NCI-H446 (cell line): ENCODE results near the gene TCEAL5.
"Not testable (repeated sequence)": the region's sequence is repeated elsewhere in the genome, so short reads cannot be mapped to it uniquely, and the experiment has no call there.

Experiments
- DNase-seq, 2 experiments: peaks; one replicate each; lab custom pipeline; 2025; lab: John Stamatoyannopoulos, UW

Gene TCEAL5

GRCh38 chrX:103276581-103277002 is at the start of gene TCEAL5:
Gene TCEAL5, minus strand, starts transcription at chrX:103276750. Its CDS starts 2,187 bp downstream, at chrX:103274563.
- DNase-seq, result no peak

- no peak for DNase-seq
Measured at GRCh38 chrX:103311399-103311780, 34.8 kb upstream of the TCEAL5 start.

GRCh38 chrX:103310555-103311398 is 34.2 kb upstream of the TCEAL5 start, which contains the start of gene BEX2:
Gene BEX2, minus strand, starts transcription at chrX:103310990. Its CDS starts 1,014 bp downstream, at chrX:103309976.
- DNase-seq, result peak in 1 of 2 experiments; percentile 35

GRCh38 chrX:103309860-103310554 is 33.5 kb upstream of the TCEAL5 start:
- no peak for DNase-seq

GRCh38 chrX:103305666-103306065 is 29.1 kb upstream of the TCEAL5 start:
- DNase-seq, result not testable (repeated sequence)

- no peak for DNase-seq
Measured at GRCh38 chrX:103304705-103305104, 28.2 kb upstream of the TCEAL5 start.

GRCh38 chrX:103293118-103293517 is 16.6 kb upstream of the TCEAL5 start:
- no peak for DNase-seq

- no peak for DNase-seq
Measured at GRCh38 chrX:103279624-103280023, 3.1 kb upstream of the TCEAL5 start.

- no peak for DNase-seq
Measured at GRCh38 chrX:103275947-103276567, 493 bp downstream of the TCEAL5 start.

- no peak for DNase-seq
Measured at GRCh38 chrX:103274284-103274683, 2.3 kb downstream of the TCEAL5 start.

- DNase-seq, result no peak
Measured at GRCh38 chrX:103258275-103258674, 18.3 kb downstream of the TCEAL5 start.

- no peak for DNase-seq
Measured at GRCh38 chrX:103256651-103257050, 19.9 kb downstream of the TCEAL5 start.

- DNase-seq, result peak; percentile 40 to 78
Measured at GRCh38 chrX:103254921-103255493, 21.5 kb downstream of the TCEAL5 start, which contains the start of gene TCEAL8. Gene TCEAL8, minus strand, starts transcription at chrX:103255155. Its CDS starts 1,176 bp downstream, at chrX:103253979.

GRCh38 chrX:103254171-103254824 is 22.3 kb downstream of the TCEAL5 start:
- DNase-seq, result peak in 1 of 2 experiments; percentile 30

GRCh38 chrX:103253608-103254007 is 22.9 kb downstream of the TCEAL5 start:
- no peak for DNase-seq

GRCh38 chrX:103250977-103251376 is 25.6 kb downstream of the TCEAL5 start:
- DNase-seq, result no peak

GRCh38 chrX:103249805-103250204 is 26.7 kb downstream of the TCEAL5 start:
- no peak for DNase-seq

GRCh38 chrX:103248553-103248952 is 28.0 kb downstream of the TCEAL5 start:
- DNase-seq, result no peak

- no peak for DNase-seq
Measured at GRCh38 chrX:103240155-103240554, 36.4 kb downstream of the TCEAL5 start.

- DNase-seq, result no peak
Measured at GRCh38 chrX:103236296-103236695, 40.3 kb downstream of the TCEAL5 start.

GRCh38 chrX:103235608-103236007 is 40.9 kb downstream of the TCEAL5 start:
- DNase-seq, result not testable (repeated sequence)

- no peak for DNase-seq
Measured at GRCh38 chrX:103234869-103235268, 41.7 kb downstream of the TCEAL5 start.
